Cardiac muscle cell (in vitro differentiated cells and primary cell): ENCODE results near the gene CCDC141. TPM values are rescaled to one million over a fixed set of nuclear protein-coding genes. Genes with fewer than 3 reads are reported as not detected.
A peak's percentile ranks its signal among the peaks of the same experiment; 100 is the strongest.

Experiments used
- DNase-seq, 2 donors: peaks; one replicate each; pipeline versions ENCODE4 v3.0.0 to v3.0.0-alpha.2; 2010 to 2017; ENCODE audit warnings: low read depth in 1 of 2, low spot score in 1 of 2
- H3K27ac ChIP-seq: fragments of 200-600 bp; sonication (generic); 2 replicates; pipeline ENCODE4 v1.5.1; 2016
- H3K27me3 ChIP-seq: fragments of 200-600 bp; sonication (generic); 2 replicates; pipeline ENCODE4 v1.6.0; 2016; ENCODE audit warnings: control low read depth
- H3K36me3 ChIP-seq: fragments of 200-600 bp; sonication (generic); 2 replicates; pipeline ENCODE4 v1.5.1; 2016; ENCODE audit warnings: control low read depth
- H3K4me1 ChIP-seq: fragments of 200-600 bp; sonication (generic); 2 replicates; pipeline ENCODE4 v1.8.1; 2017; ENCODE audit warnings: low read depth, mild to moderate bottlenecking, mixed run types
- H3K4me3 ChIP-seq: fragments of 200-600 bp; sonication (generic); 2 replicates; pipeline ENCODE4 v1.5.1; 2016; ENCODE audit warnings: mild to moderate bottlenecking
- H3K9me3 ChIP-seq: fragments of 200-600 bp; sonication (generic); 2 replicates; pipeline ENCODE4 v1.5.1; 2017; ENCODE audit warnings: low read depth, mild to moderate bottlenecking, control low read depth
- polyA plus RNA-seq: library from polyadenylated mRNA; unstranded; fragments of >200 nt; fragmentation: Nextera tagmentation; extraction: Ambion mirVana; gene quantifications from 2 replicates; pipeline ENCODE4 v1.2.1, GENCODE V29; 2016
- total RNA-seq: library from RNA; depleted of rRNA; stranded (reverse); fragments of >200 nt; gene quantifications from 2 replicates; pipeline ENCODE4 v1.2.3, GENCODE V29; 2016
- TF ChIP-seq, protein P1 (sequence below): IDR thresholded peaks from 2 replicates; pipeline ENCODE4 v1.5.1; 2012; ENCODE audit warnings: low read depth, mild to moderate bottlenecking, low read length

Gene CCDC141
- total and polyA plus RNA-seq, 2 experiments from 2014 or later = 134 to 213 TPM

DNA sequence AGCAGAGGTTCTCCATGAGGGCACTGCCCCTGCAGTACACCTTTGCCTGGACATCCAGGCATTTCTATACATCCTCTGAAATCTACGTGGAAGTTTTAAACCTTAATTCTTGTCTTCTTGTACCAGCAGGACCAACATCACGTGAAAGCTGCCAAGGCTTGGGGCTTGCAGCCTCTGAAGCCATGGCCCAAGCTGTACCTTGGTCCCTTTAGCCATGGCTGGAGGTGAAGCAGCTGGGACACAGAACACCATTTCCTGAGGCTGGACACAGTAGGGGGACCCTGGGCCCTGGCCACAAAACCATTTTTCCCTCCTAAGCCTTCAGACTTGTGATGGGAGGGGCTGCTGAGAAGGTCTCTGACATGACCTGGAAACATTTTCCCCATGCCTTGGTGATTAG, 32.8 kb upstream of the CCDC141 start:
- Histone ChIP-seq H3K9me3 (no peaks in the 10 kb centered on the region), H3K27me3 (no peaks in the 10 kb centered on the region), H3K27ac (peak overlapping the region; percentile 1), H3K36me3 (no peaks in the 10 kb centered on the region), H3K4me1 (peaks cover 8% of the 10 kb centered on the region), H3K4me3 (no peak overlapping the region)
- TF ChIP-seq, protein P1, sequence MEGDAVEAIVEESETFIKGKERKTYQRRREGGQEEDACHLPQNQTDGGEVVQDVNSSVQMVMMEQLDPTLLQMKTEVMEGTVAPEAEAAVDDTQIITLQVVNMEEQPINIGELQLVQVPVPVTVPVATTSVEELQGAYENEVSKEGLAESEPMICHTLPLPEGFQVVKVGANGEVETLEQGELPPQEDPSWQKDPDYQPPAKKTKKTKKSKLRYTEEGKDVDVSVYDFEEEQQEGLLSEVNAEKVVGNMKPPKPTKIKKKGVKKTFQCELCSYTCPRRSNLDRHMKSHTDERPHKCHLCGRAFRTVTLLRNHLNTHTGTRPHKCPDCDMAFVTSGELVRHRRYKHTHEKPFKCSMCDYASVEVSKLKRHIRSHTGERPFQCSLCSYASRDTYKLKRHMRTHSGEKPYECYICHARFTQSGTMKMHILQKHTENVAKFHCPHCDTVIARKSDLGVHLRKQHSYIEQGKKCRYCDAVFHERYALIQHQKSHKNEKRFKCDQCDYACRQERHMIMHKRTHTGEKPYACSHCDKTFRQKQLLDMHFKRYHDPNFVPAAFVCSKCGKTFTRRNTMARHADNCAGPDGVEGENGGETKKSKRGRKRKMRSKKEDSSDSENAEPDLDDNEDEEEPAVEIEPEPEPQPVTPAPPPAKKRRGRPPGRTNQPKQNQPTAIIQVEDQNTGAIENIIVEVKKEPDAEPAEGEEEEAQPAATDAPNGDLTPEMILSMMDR = no peak
- no peak for DNase-seq

DNA sequence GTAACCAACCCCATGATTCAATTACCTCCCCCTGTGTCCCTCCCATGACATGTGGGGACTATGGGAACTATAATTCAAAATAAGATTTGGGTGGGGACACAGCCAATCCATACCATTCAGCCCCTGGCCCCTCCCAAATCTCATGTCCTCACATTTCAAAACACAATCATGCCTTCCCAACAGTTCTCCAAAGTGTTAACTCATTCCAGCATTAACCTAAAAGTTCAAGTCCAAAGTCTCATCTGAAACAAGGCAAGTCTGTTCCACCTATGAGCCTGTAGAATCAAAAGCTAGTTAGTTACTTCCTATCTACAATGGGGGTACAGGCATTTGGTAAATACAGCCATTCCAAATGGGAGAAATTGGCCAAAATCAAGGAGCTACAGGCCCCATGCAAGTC, 32.0 kb upstream of the CCDC141 start:
- Histone ChIP-seq H3K36me3 (no peaks in the 10 kb centered on the region), H3K4me1 (peaks cover 8% of the 10 kb centered on the region), H3K27me3 (no peaks in the 10 kb centered on the region), H3K4me3 (no peak overlapping the region), H3K9me3 (no peaks in the 10 kb centered on the region), H3K27ac (no peak overlapping the region)
- TF ChIP-seq, protein P1 = no peak
- no peak for DNase-seq

DNA sequence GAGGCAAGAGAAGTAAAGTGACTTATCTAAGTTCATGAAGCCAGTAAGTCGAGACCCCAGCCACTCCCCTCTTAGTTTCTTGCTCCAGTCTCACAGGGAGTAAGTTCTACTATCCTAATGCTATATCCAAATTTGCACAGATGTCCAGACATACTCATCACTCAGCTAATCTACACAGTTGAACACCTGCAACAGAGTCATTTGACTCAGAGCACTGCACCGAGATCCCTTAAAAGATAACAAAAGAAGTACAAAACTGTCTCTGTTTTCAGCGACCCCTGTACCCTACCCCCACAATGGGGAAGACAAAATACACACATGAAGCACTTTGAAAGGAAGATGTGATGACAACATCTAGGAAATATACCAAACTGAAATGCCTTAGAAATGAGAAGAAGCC, 22.6 kb upstream of the CCDC141 start:
- Histone ChIP-seq H3K9me3 (no peaks in the 10 kb centered on the region), H3K36me3 (no peaks in the 10 kb centered on the region), H3K27ac (no peak overlapping the region), H3K4me3 (no peak overlapping the region), H3K4me1 (no peaks in the 10 kb centered on the region), H3K27me3 (no peaks in the 10 kb centered on the region)
- DNase-seq = no peak
- TF ChIP-seq, protein P1 = no peak

DNA sequence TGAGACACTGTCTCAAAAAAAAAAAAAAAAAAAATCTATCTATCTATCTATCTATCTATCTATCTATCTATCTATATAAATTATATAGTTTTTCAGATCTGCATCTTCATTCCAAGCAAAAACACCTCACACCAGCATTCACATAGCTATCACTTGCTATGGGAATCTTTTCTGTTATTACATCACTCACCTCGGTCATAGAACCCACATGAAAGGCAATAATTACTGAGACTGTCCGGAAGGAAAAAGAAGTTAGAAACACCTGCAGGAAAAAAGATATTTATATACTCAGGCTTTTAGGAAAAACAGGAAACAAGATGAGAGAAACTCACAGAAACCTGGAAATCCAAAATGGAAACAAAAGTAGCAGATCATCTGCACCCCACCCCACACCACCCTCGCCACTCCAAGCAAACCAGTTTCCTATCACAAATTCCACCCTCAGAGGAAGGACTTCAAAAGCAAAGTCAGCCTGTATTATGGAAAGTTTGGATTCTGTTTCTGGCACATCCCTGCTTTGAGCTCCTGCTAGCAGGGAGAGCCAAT, 21.9 kb upstream of the CCDC141 start:
- H3K4me1 ChIP-seq = no peaks in the 10 kb centered on the region
- no peaks in the 10 kb centered on the region for H3K9me3 ChIP-seq
- H3K27me3 ChIP-seq = no peaks in the 10 kb centered on the region
- TF ChIP-seq, protein P1 = no peak
- no peaks in the 10 kb centered on the region for H3K36me3 ChIP-seq
- no peak overlapping the region for H3K4me3 ChIP-seq
- DNase-seq = no peak
- H3K27ac ChIP-seq = no peak overlapping the region

DNA sequence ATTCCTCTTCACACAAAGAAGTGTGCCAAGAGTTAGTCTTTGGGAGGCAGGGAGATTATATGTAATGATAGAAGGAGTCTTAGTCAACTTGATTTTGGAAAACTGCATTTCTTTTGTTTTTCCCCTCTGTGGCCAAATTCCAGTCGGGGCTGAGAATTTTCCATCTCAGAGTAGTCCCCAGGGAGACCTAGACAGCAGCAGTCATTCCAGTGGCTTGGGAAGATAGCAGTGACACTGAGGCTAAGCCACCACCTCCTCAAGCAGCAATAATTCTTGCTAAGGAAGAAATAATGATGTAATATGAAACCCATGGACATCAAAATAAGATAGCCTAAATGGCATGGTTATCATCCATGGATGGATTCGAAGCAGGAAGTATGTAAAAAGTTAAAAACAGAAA, 21.0 kb upstream of the CCDC141 start:
- TF ChIP-seq, protein P1 = no peak
- Histone ChIP-seq H3K9me3 (no peaks in the 10 kb centered on the region), H3K4me3 (no peak overlapping the region), H3K27me3 (no peaks in the 10 kb centered on the region), H3K4me1 (no peaks in the 10 kb centered on the region), H3K36me3 (no peaks in the 10 kb centered on the region), H3K27ac (no peak overlapping the region)
- no peak for DNase-seq

DNA sequence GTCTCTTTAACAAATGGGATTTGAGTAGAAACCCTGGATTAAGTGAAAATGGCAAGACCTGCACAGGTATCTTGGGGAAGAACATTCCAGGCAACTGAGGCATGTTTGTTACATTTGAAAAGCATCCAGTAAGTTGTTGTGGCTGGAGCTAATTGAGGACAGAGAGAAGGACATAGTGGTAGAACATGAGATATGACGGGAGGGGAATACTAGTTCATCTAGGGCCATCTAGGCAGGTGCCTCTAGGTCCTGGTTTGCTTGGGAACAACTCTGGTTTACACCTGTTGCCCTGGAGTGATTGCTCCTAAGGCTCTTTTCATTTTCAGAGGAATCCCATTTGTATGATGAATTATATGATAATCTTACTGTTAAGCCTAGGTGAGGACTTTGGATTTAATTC, 19.7 kb upstream of the CCDC141 start:
- no peaks in the 10 kb centered on the region for H3K36me3 ChIP-seq
- TF ChIP-seq, protein P1 = no peak
- no peak overlapping the region for H3K27ac ChIP-seq
- no peak overlapping the region for H3K4me3 ChIP-seq
- DNase-seq = no peak
- no peaks in the 10 kb centered on the region for H3K27me3 ChIP-seq
- no peaks in the 10 kb centered on the region for H3K4me1 ChIP-seq
- H3K9me3 ChIP-seq = no peaks in the 10 kb centered on the region
